NCI-H128 (cell line): ENCODE measurements around the gene CLEC4C.

ENCODE experiments used
- DNase-seq: peaks from one replicate; lab custom pipeline; 2025; ENCODE audit not compliant: unreplicated experiment; lab: John Stamatoyannopoulos, UW

CLEC4C gene

GRCh38 chr12:7729746-7730145 lies 17.4 kb downstream of the CLEC4C start:
- DNase-seq: no peak

- no peak for DNase-seq
These were observed 23.2 kb downstream of the CLEC4C start for GRCh38 chr12:7723926-7724325.

GRCh38 chr12:7719946-7720730 lies 27.0 kb downstream of the CLEC4C start:
- no peak for DNase-seq

GRCh38 chr12:7716381-7716780 lies 30.8 kb downstream of the CLEC4C start:
- DNase-seq: no peak

- no peak for DNase-seq
These were observed 34.2 kb downstream of the CLEC4C start for GRCh38 chr12:7712841-7713442.

- no peak for DNase-seq
These were observed 36.0 kb downstream of the CLEC4C start, which contains the start of gene DPPA3 for GRCh38 chr12:7711133-7711532. Gene DPPA3 (plus strand): TSS chr12:7711433. CDS start chr12:7711571, 138 bp downstream.

- DNase-seq: no peak
These were observed 37.1 kb downstream of the CLEC4C start for GRCh38 chr12:7709969-7710675.

GRCh38 chr12:7705846-7706245 lies 41.3 kb downstream of the CLEC4C start:
- no peak for DNase-seq

GRCh38 chr12:7695566-7696197 lies 51.5 kb downstream of the CLEC4C start, which contains the start of gene GDF3:
Gene GDF3 (minus strand): TSS chr12:7695775. CDS start chr12:7695728, 47 bp downstream.
- no peak for DNase-seq

GRCh38 chr12:7695237-7695560 lies 52.0 kb downstream of the CLEC4C start:
- no peak for DNase-seq

- DNase-seq: no peak
These were observed 52.5 kb downstream of the CLEC4C start for GRCh38 chr12:7694556-7695236.

- DNase-seq: no peak
These were observed 53.4 kb downstream of the CLEC4C start for GRCh38 chr12:7693793-7694192.

- no peak for DNase-seq
These were observed 65.6 kb downstream of the CLEC4C start for GRCh38 chr12:7681535-7681934.
